H1 (cell line): ENCODE measurements around the gene C2CD2L. TPM values are rescaled to one million over a fixed set of nuclear protein-coding genes. Genes with fewer than 3 reads are reported as not detected.

Experiments
- ATF2 ChIP-seq: IDR thresholded peaks from 2 replicates; pipeline ENCODE4 v1.6.1; 2012; ENCODE audit warnings: low read length, inconsistent platforms
- BCL11A ChIP-seq, 2 experiments: IDR thresholded peaks; one replicate each; pipeline ENCODE4 v1.6.1; 2011; ENCODE audit warnings: low read depth in 2 of 2, low read length in 2 of 2, mild to moderate bottlenecking in 2 of 2
- CREB1 ChIP-seq: IDR thresholded peaks from 2 replicates; pipeline ENCODE4 v1.6.1; 2012; ENCODE audit warnings: inconsistent platforms
- CTBP2 ChIP-seq: IDR thresholded peaks from 2 replicates; pipeline ENCODE4 v1.7.0; 2011; ENCODE audit warnings: borderline replicate concordance, mild to moderate bottlenecking, moderate library complexity, mixed read lengths, low read length; ENCODE audit not compliant: insufficient read depth, insufficient read length
- CTCF ChIP-seq, 3 experiments: IDR thresholded peaks; 1 replicate in 2 of 3; 2 replicates in 1 of 3; pipeline versions ENCODE4 v1.5.1 to v1.6.1; 2011; ENCODE audit warnings: low read length in 3 of 3, mild to moderate bottlenecking in 3 of 3, inconsistent platforms in 2 of 3, low read depth in 1 of 3, moderate library complexity in 1 of 3; ENCODE audit not compliant: insufficient read depth in 1 of 3; ENCODE audit errors: control extremely low read depth in 1 of 3
- EP300 ChIP-seq, 2 experiments: IDR thresholded peaks; 1 replicate in 1 of 2; 2 replicates in 1 of 2; pipeline ENCODE4 v1.6.1; 2011 to 2012; ENCODE audit warnings: low read depth in 2 of 2, low read length in 2 of 2, mild to moderate bottlenecking in 2 of 2, borderline replicate concordance in 1 of 2, inconsistent platforms in 1 of 2, moderate library complexity in 1 of 2
- FOSL1 ChIP-seq: IDR thresholded peaks from 2 replicates; pipeline ENCODE4 v1.6.1; 2011; ENCODE audit warnings: mild to moderate bottlenecking, low read depth, low read length, moderate library complexity; ENCODE audit not compliant: insufficient read depth
- GABPA ChIP-seq: IDR thresholded peaks from 2 replicates; pipeline ENCODE4 v1.6.1; 2011; ENCODE audit warnings: mild to moderate bottlenecking, low read length, moderate library complexity, borderline replicate concordance; ENCODE audit not compliant: insufficient read depth
- HDAC2 ChIP-seq, 2 experiments: fragments of 300-600 bp in 1 of 2; sonication (generic) in 1 of 2; IDR thresholded peaks; 2 replicates each; pipeline ENCODE4 v1.6.1; 2011 to 2012; ENCODE audit warnings: low read depth in 2 of 2, low read length in 2 of 2, mild to moderate bottlenecking in 2 of 2, moderate library complexity in 2 of 2, borderline replicate concordance in 1 of 2, inconsistent platforms in 1 of 2
- MAX ChIP-seq: IDR thresholded peaks from 2 replicates; pipeline ENCODE4 v1.6.1; 2012; ENCODE audit warnings: inconsistent platforms
- NRF1 ChIP-seq: IDR thresholded peaks from 2 replicates; pipeline ENCODE4 v1.6.1; 2011; ENCODE audit warnings: mild to moderate bottlenecking, low read depth, low read length, improper control_type of control experiment
- POLR2A ChIP-seq, 2 experiments: IDR thresholded peaks; 1 replicate in 1 of 2; 2 replicates in 1 of 2; pipeline ENCODE4 v1.6.1; 2011; ENCODE audit warnings: low read depth in 2 of 2, low read length in 2 of 2, mild to moderate bottlenecking in 2 of 2; ENCODE audit errors: control extremely low read depth in 1 of 2
- POLR2AphosphoS5 ChIP-seq: IDR thresholded peaks from 2 replicates; pipeline ENCODE4 v1.6.1; 2011; ENCODE audit warnings: low read depth, low read length
- RAD21 ChIP-seq, 2 experiments: IDR thresholded peaks in 1 of 2; conservative IDR thresholded peaks in 1 of 2; 2 replicates each; pipeline ENCODE4 v1.6.1; 2011; ENCODE audit warnings: low read depth in 2 of 2, low read length in 2 of 2, improper control_type of control experiment in 1 of 2, inconsistent platforms in 1 of 2, mild to moderate bottlenecking in 1 of 2, moderate library complexity in 1 of 2
- SIN3A ChIP-seq, 2 experiments: IDR thresholded peaks in 1 of 2; conservative IDR thresholded peaks in 1 of 2; 2 replicates each; pipeline ENCODE4 v1.6.1; 2011 to 2012; ENCODE audit warnings: low read length in 2 of 2, improper control_type of control experiment in 1 of 2, low read depth in 1 of 2, mild to moderate bottlenecking in 1 of 2
- SIX5 ChIP-seq: IDR thresholded peaks from 2 replicates; pipeline ENCODE4 v1.6.1; 2011; ENCODE audit warnings: mild to moderate bottlenecking, low read depth, low read length
- TAF7 ChIP-seq: optimal IDR thresholded peaks from 2 replicates; pipeline ENCODE3; 2011; ENCODE audit warnings: low read depth, mild to moderate bottlenecking, inconsistent platforms, low read length, moderate library complexity, borderline replicate concordance
- YY1 ChIP-seq: IDR thresholded peaks from 2 replicates; pipeline ENCODE4 v1.6.1; 2011; ENCODE audit warnings: low read depth, mild to moderate bottlenecking, low read length
- polyA plus RNA-seq, 7 experiments: library from polyadenylated mRNA; depleted of rRNA in 3 of 7; stranded (reverse) in 5 of 7; unstranded in 2 of 7; fragments of >200 nt in 5 of 7; fragments of 200-250 nt in 2 of 7; gene quantifications; 1 replicate in 5 of 7; 2 replicates in 1 of 7; 4 replicates in 1 of 7; pipeline versions ENCODE4 v1.2.1 to v1.2.3, GENCODE V29; 2011 to 2013; ENCODE audit warnings: missing spikeins in 2 of 7, mixed read lengths in 2 of 7
- total RNA-seq: library from RNA; stranded (reverse); fragmentation: NEBNext Ultra II Directional; extraction: Animal tissue kit (Norgen Biotek cat#: 25700); gene quantifications from 2 replicates; pipeline ENCODE4 v1.2.1, GENCODE V29; 2021

Gene C2CD2L
- total and polyA plus RNA-seq, 2 of the 8 experiments (the other 6 are each of a cell fraction or from before 2014, with no cell fraction given): 2.5 to 4.0 TPM

- peak; percentile 78 to 92; a peak in 2 of 4 replicates for TF ChIP-seq SIN3A (conservative IDR thresholded peaks at IDR 0.05 in 1 of 2, IDR thresholded peaks at IDR 0.05 in 1 of 2; ENCODE audit: low read depth in 1 of 2, low read length in 2 of 2)
- TF ChIP-seq CREB1: peak; percentile 70
- TF ChIP-seq RAD21 (IDR thresholded peaks at IDR 0.05 in 1 of 2, conservative IDR thresholded peaks at IDR 0.05 in 1 of 2; ENCODE audit: low read depth in 2 of 2, low read length in 2 of 2): no peak
- TF ChIP-seq GABPA: peak; percentile 79
- peak in 1 of 2 experiments; percentile 50; a peak in 1 of 3 replicates for TF ChIP-seq EP300 (IDR thresholded peaks at IDR 0.05; ENCODE audit: borderline replicate concordance in 1 of 2, low read depth in 2 of 2, low read length in 2 of 2)
- TF ChIP-seq FOSL1: no peak
- TF ChIP-seq BCL11A (IDR thresholded peaks at IDR 0.05; ENCODE audit: low read depth in 2 of 2, low read length in 2 of 2): no peak
- no peak for TF ChIP-seq CTBP2
- peak; percentile 99 for TF ChIP-seq YY1
- peak; percentile 37; the same call in 1 of the 2 replicates for TF ChIP-seq SIX5
- no peak for TF ChIP-seq TAF7
- TF ChIP-seq CTCF (IDR thresholded peaks at IDR 0.05; ENCODE audit: control extremely low read depth in 1 of 3, insufficient read depth in 1 of 3, low read depth in 1 of 3, low read length in 3 of 3): no peak
- TF ChIP-seq HDAC2 (IDR thresholded peaks at IDR 0.05; ENCODE audit: borderline replicate concordance in 1 of 2, low read depth in 2 of 2, low read length in 2 of 2): 0 out of 4 replicates have a peak, but pooled peaks of 1 of the 2 experiments have one; percentile 14
- TF ChIP-seq POLR2AphosphoS5: peak; percentile 55
- no peak for TF ChIP-seq NRF1
- peak; percentile 98 for TF ChIP-seq MAX
- TF ChIP-seq POLR2A (IDR thresholded peaks at IDR 0.05; ENCODE audit: control extremely low read depth in 1 of 2, low read depth in 2 of 2, low read length in 2 of 2): peak; percentile 8 to 76; a peak in 1 of 3 replicates
- TF ChIP-seq ATF2: peak; percentile 60; the same call in 1 of the 2 replicates
Observed at GRCh38 chr11:119101759-119102423, 5.3 kb upstream of the C2CD2L start, which contains the start of gene DPAGT1 (continued).
